ENCODE measurements around the gene TTLL11.
"Not testable (repeated sequence)": the region's sequence is repeated elsewhere in the genome, so short reads cannot be mapped to it uniquely, and the experiment has no call there.

Gene TTLL11

GRCh38 chr9:122075135-122076030, 17.7 kb downstream of the TTLL11 start:
- no peak for DNase-seq (ENCODE audit: low read depth)
- no peak overlapping the region for H3K4me3 ChIP-seq (ENCODE audit: low read depth, low read length)
- TF ChIP-seq POLR2A (IDR thresholded peaks at IDR 0.05; ENCODE audit: extremely low read depth, insufficient read length), result no peak
- TF ChIP-seq MYC (IDR thresholded peaks at IDR 0.05; ENCODE audit: low read depth, low read length), result no peak
- no peak for TF ChIP-seq MAX (IDR thresholded peaks at IDR 0.05; ENCODE audit: low read depth, low read length)
- TF ChIP-seq, protein P1, sequence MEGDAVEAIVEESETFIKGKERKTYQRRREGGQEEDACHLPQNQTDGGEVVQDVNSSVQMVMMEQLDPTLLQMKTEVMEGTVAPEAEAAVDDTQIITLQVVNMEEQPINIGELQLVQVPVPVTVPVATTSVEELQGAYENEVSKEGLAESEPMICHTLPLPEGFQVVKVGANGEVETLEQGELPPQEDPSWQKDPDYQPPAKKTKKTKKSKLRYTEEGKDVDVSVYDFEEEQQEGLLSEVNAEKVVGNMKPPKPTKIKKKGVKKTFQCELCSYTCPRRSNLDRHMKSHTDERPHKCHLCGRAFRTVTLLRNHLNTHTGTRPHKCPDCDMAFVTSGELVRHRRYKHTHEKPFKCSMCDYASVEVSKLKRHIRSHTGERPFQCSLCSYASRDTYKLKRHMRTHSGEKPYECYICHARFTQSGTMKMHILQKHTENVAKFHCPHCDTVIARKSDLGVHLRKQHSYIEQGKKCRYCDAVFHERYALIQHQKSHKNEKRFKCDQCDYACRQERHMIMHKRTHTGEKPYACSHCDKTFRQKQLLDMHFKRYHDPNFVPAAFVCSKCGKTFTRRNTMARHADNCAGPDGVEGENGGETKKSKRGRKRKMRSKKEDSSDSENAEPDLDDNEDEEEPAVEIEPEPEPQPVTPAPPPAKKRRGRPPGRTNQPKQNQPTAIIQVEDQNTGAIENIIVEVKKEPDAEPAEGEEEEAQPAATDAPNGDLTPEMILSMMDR (IDR thresholded peaks at IDR 0.05; ENCODE audit: low read depth, low read length), result no peak

DNA sequence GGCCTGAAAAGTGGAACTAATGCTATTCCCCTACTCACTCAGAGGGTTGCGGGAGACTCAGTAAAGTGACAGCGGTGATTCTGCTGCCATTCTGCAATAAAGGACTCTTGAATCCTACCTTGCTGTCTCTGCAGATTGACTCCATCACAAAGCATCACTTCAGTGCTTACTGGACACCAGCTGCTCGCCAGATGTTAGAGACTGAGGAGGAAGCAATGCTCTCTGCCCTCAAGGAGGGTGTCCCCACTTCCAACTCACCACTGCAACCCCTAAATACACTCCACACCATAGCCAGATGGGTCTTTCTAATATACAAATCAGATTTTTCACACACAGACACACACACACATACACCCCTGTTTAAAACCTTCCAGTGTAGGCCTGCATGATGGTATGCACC, 21.4 kb downstream of the TTLL11 start:
- H3K4me3 ChIP-seq (ENCODE audit: low read depth, low read length), result no peak overlapping the region
- no peak for DNase-seq (ENCODE audit: low read depth)
- TF ChIP-seq, protein P1 (IDR thresholded peaks at IDR 0.05; ENCODE audit: low read depth, low read length), result no peak
- TF ChIP-seq MYC (IDR thresholded peaks at IDR 0.05; ENCODE audit: low read depth, low read length) (no peak), POLR2A (IDR thresholded peaks at IDR 0.05; ENCODE audit: extremely low read depth, insufficient read length) (no peak), MAX (IDR thresholded peaks at IDR 0.05; ENCODE audit: low read depth, low read length) (no peak)

DNA sequence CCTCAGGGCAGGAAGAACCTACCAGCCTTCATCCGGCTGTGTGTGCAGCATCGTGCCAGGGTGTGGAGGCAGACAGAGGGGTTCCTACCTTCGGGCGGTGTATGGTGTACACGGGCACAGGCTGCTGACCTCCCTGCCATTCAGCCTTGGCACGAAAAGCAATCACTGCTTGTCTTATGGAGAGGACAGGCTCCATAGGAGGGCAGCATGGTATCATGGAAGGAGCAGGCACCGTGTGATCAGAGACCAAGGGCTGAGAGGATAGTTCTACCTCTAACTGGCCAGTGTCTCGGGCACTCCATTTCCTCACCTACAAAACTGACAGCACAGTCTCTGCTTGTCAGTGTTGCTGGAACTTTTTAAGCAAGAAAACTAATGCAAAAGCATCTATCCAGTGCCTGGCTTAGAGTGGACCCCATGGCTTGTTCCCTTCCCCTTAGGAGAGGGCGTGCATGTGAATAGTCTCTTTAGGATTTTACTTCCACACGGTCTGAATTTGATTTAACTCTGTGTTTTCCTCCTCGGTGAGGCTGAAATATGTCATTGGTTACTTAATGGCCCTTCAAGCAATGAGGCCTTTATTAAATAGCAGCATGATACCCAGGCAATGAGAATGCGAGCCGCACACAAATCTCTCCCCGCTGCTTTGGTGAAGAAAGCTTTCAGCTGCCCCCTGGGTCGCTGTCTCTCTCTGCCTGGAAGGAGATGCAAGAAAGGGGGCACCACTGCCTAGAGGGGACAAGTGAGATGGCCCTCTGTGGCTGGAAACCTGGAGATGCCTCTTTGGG, 22.2 kb downstream of the TTLL11 start:
- TF ChIP-seq MYC (IDR thresholded peaks at IDR 0.05; ENCODE audit: low read depth, low read length) (no peak), POLR2A (IDR thresholded peaks at IDR 0.05; ENCODE audit: extremely low read depth, insufficient read length) (no peak), MAX (IDR thresholded peaks at IDR 0.05; ENCODE audit: low read depth, low read length) (no peak)
- TF ChIP-seq, protein P1 (IDR thresholded peaks at IDR 0.05; ENCODE audit: low read depth, low read length), result no peak
- DNase-seq (ENCODE audit: low read depth), result no peak
- H3K4me3 ChIP-seq (ENCODE audit: low read depth, low read length), result no peak overlapping the region

DNA sequence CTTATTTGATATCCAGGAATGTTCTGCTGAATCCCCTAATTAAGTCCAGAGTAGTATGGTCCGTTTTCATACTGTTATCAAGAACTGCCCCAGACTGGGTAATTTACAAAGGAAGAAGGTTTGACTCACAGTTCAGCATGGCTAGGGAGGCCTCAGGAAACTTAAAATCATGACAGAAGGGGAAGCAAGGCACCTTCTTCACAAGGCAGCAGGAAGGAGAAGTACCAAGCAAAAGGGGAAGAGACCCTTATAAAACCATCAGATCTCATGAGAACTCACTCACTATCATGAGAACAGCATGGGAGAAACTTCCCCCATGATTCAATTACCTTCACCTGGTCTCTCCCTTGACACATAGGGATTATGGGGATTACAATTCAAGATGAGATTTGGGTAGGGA, 26.4 kb downstream of the TTLL11 start:
- H3K4me3 ChIP-seq (ENCODE audit: low read depth, low read length), result not testable (repeated sequence)
- DNase-seq (ENCODE audit: low read depth), result peak; percentile 31

DNA sequence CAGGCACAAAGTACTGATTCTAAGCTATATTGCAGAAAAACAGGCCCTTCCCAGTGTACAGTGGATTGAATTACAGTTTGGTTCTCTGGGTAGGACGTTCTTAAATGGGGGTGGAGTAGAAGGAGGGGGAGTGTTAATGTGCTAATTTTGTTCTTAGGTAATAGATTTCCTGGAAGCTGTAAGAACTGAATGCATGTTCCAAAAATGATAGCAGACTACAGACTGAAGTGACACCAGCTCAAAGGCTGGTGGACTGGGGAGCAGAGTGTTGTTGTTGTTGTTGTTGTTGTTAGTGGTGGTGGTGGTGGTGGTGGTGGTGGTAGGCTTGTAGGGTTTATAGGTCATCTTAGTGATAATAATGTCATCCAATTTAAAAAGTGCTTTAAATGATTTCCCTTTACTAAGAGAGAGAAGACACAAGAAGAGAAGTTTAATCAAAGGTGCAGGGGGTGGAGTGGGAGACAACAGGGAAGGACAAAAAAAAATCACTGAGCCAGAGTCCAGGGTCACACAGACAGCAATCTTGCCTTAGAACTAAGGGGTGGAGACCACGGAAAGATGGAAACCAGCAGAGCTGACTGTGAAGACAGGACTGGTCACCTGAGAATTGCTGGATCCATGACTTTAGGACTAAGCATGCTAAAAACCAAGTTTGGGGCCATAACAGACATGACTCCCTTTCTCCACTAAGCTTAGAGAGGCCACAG, 27.0 kb downstream of the TTLL11 start:
- no peak for DNase-seq (ENCODE audit: low read depth)
- TF ChIP-seq MYC (IDR thresholded peaks at IDR 0.05; ENCODE audit: low read depth, low read length) (no peak), POLR2A (IDR thresholded peaks at IDR 0.05; ENCODE audit: extremely low read depth, insufficient read length) (no peak), MAX (IDR thresholded peaks at IDR 0.05; ENCODE audit: low read depth, low read length) (no peak)
- TF ChIP-seq, protein P1 (IDR thresholded peaks at IDR 0.05; ENCODE audit: low read depth, low read length), result no peak
- H3K4me3 ChIP-seq (ENCODE audit: low read depth, low read length), result no peak overlapping the region
